Lung microvascular endothelial cell (primary cell): ENCODE data around the gene PRKCZ. TPM values are rescaled to one million over a fixed set of nuclear protein-coding genes. Genes with fewer than 3 reads are reported as not detected.

ENCODE experiments used
- DNase-seq, 2 donors: peaks; one replicate each; pipeline versions ENCODE4 v3.0.0 to v3.0.0-alpha.2; 2010; ENCODE audit warnings: low read depth in 2 of 2
- total RNA-seq: library from RNA; depleted of rRNA; stranded (reverse); fragments of >200 nt; gene quantifications from 2 replicates; pipeline ENCODE4 v1.2.1, GENCODE V29; 2014

The PRKCZ gene
- total RNA-seq, 1 donor from 2014 or later: 29.8 TPM

- no peak for DNase-seq
These were observed 156.7 kb downstream of the PRKCZ start for GRCh38 chr1:2206813-2207487.

- DNase-seq: peak; percentile 31 to 93
These were observed 158.4 kb downstream of the PRKCZ start for GRCh38 chr1:2208309-2209239.

GRCh38 chr1:2209400-2210083 lies 159.3 kb downstream of the PRKCZ start:
- DNase-seq: no peak

- DNase-seq: no peak
These were observed 160.0 kb downstream of the PRKCZ start for GRCh38 chr1:2210084-2210653.

GRCh38 chr1:2210786-2211185 lies 160.6 kb downstream of the PRKCZ start:
- DNase-seq: no peak

- no peak for DNase-seq
These were observed 162.0 kb downstream of the PRKCZ start for GRCh38 chr1:2212274-2212531.

- DNase-seq: peak; percentile 97
These were observed 162.6 kb downstream of the PRKCZ start for GRCh38 chr1:2212532-2213491.

- DNase-seq: peak in 1 of 2 donors; percentile 81
These were observed 163.6 kb downstream of the PRKCZ start for GRCh38 chr1:2213576-2214505.

GRCh38 chr1:2214541-2215241 lies 164.5 kb downstream of the PRKCZ start:
- no peak for DNase-seq

GRCh38 chr1:2215329-2215728 lies 165.1 kb downstream of the PRKCZ start:
- DNase-seq: no peak

GRCh38 chr1:2215909-2216766 lies 165.9 kb downstream of the PRKCZ start:
- no peak for DNase-seq

- DNase-seq: no peak
These were observed 166.5 kb downstream of the PRKCZ start for GRCh38 chr1:2216767-2217058.

GRCh38 chr1:2221271-2221670 lies 171.1 kb downstream of the PRKCZ start:
- no peak for DNase-seq

GRCh38 chr1:2224170-2224584 lies 174.0 kb downstream of the PRKCZ start:
- no peak for DNase-seq

GRCh38 chr1:2224631-2225428 lies 174.6 kb downstream of the PRKCZ start:
- DNase-seq: no peak

- no peak for DNase-seq
These were observed 176.5 kb downstream of the PRKCZ start for GRCh38 chr1:2226525-2227345.
